IMR-90 (cell line): ENCODE measurements around the gene PCDH12. TPM values are rescaled to one million over a fixed set of nuclear protein-coding genes. Genes with fewer than 3 reads are reported as not detected.

ENCODE experiments used
- ATAC-seq: fragments of 200-7000 bp; cut with Tn5 transposase; 2 replicates; pipeline ENCODE4 v1.9.1; 2020; ENCODE audit warnings: low read depth, mild to moderate bottlenecking, moderate library complexity
- BruUV-seq: library from RNA; stranded (reverse); fragments of 400-500 nt; replicated peaks from 2 replicates; lab custom pipeline; 2021; lab: Mats Ljungman, UMichigan
- CTCF ChIA-PET: fragments of 300-600 bp; formaldehyde crosslinking; extraction: SDS; loops from one replicate; lab custom pipeline; 2021; ENCODE audit warnings: antibody characterized with exemption; lab: Yijun Ruan, JAX
- POLR2A ChIA-PET: fragments of 300-600 bp; sonication (Branson Sonifier 250); formaldehyde crosslinking; loops from one replicate; lab custom pipeline; 2022; ENCODE audit warnings: antibody characterized with exemption; ENCODE audit not compliant: unreplicated experiment; lab: Charles Lee
- DNase-seq: peaks from one replicate; pipeline ENCODE4 v3.0.0; 2013
- H2AFZ ChIP-seq: replicated peaks from 2 replicates; pipeline ENCODE3; 2013; ENCODE audit warnings: low read length, mild to moderate bottlenecking; ENCODE audit not compliant: poor library complexity
- H2AK5ac ChIP-seq: 2 replicates; pipeline ENCODE4 v1.6.1; 2013; ENCODE audit warnings: low read depth, low read length, inconsistent platforms
- H2AK9ac ChIP-seq: replicated peaks from 2 replicates; pipeline ENCODE3; 2013; ENCODE audit warnings: mild to moderate bottlenecking, low read depth, low read length, moderate library complexity; ENCODE audit not compliant: poor library complexity
- H2BK120ac ChIP-seq: 2 replicates; pipeline ENCODE4 v1.6.1; 2013; ENCODE audit warnings: low read depth, low read length, inconsistent platforms
- H2BK15ac ChIP-seq: 3 replicates; pipeline ENCODE4 v1.6.1; 2013; ENCODE audit warnings: low read depth, low read length, inconsistent platforms
- H2BK20ac ChIP-seq: 2 replicates; pipeline ENCODE4 v1.6.1; 2013; ENCODE audit warnings: low read depth, mild to moderate bottlenecking, inconsistent platforms, low read length, moderate library complexity
- H2BK5ac ChIP-seq: 2 replicates; pipeline ENCODE4 v1.6.1; 2013; ENCODE audit warnings: mild to moderate bottlenecking, low read depth, low read length, inconsistent platforms; ENCODE audit not compliant: poor library complexity, severe bottlenecking
- H3K14ac ChIP-seq: replicated peaks from 2 replicates; pipeline ENCODE4 v1.6.1; 2013; ENCODE audit warnings: low read depth, low read length, inconsistent platforms
- H3K18ac ChIP-seq: 2 replicates; pipeline ENCODE4 v1.6.1; 2013; ENCODE audit warnings: low read depth, low read length, control low read depth
- H3K23ac ChIP-seq: 2 replicates; pipeline ENCODE4 v1.6.1; 2013; ENCODE audit warnings: low read depth, low read length, inconsistent platforms
- H3K27ac ChIP-seq: 2 replicates; pipeline ENCODE4 v1.5.1; 2013; ENCODE audit warnings: mild to moderate bottlenecking, control low read depth, low read length; ENCODE audit not compliant: insufficient read depth
- H3K27me3 ChIP-seq: 2 replicates; pipeline ENCODE4 v1.6.1; 2013; ENCODE audit warnings: low read length; ENCODE audit not compliant: control insufficient read depth, insufficient read depth
- H3K36me3 ChIP-seq: 2 replicates; pipeline ENCODE4 v1.6.1; 2013; ENCODE audit warnings: low read length, mixed read lengths; ENCODE audit not compliant: control insufficient read depth, insufficient read depth
- H3K4ac ChIP-seq: 2 replicates; pipeline ENCODE4 v1.6.1; 2013; ENCODE audit warnings: low read depth, low read length, inconsistent platforms
- H3K4me1 ChIP-seq: 2 replicates; pipeline ENCODE4 v1.6.1; 2013; ENCODE audit warnings: low read length, mixed read lengths; ENCODE audit not compliant: control insufficient read depth, insufficient read depth
- H3K4me2 ChIP-seq: 2 replicates; pipeline ENCODE4 v1.6.1; 2013; ENCODE audit warnings: low read depth, mild to moderate bottlenecking, control low read depth, low read length, moderate library complexity
- H3K4me3 ChIP-seq: 2 replicates; pipeline ENCODE4 v1.5.1; 2013; ENCODE audit warnings: low read depth, mild to moderate bottlenecking, control low read depth, low read length, moderate library complexity; ENCODE audit not compliant: insufficient read depth
- H3K56ac ChIP-seq: 2 replicates; pipeline ENCODE4 v1.6.1; 2013; ENCODE audit warnings: low read length, inconsistent platforms; ENCODE audit not compliant: insufficient read depth; ENCODE audit errors: extremely low read depth
- H3K79me1 ChIP-seq, 2 experiments: 2 replicates each; pipeline ENCODE4 v1.6.1; 2013; ENCODE audit warnings: low read length in 2 of 2, inconsistent platforms in 1 of 2, low read depth in 1 of 2
- H3K9ac ChIP-seq: 2 replicates; pipeline ENCODE4 v1.6.1; 2013; ENCODE audit warnings: low read depth, low read length, control low read depth
- H3K9me1 ChIP-seq: 2 replicates; pipeline ENCODE4 v1.6.1; 2013; ENCODE audit warnings: low read length, inconsistent platforms; ENCODE audit not compliant: insufficient read depth
- H3K9me3 ChIP-seq: 2 replicates; pipeline ENCODE4 v1.6.1; 2013; ENCODE audit warnings: low read length; ENCODE audit not compliant: control insufficient read depth, insufficient read depth
- H4K20me1 ChIP-seq: 2 replicates; pipeline ENCODE4 v1.6.1; 2013; ENCODE audit warnings: low read length, inconsistent platforms; ENCODE audit not compliant: insufficient read depth
- H4K5ac ChIP-seq: 2 replicates; pipeline ENCODE4 v1.6.1; 2013; ENCODE audit warnings: mild to moderate bottlenecking, low read depth, low read length, control low read depth
- H4K8ac ChIP-seq, 2 experiments: 2 replicates each; pipeline ENCODE4 v1.6.1; 2013; ENCODE audit warnings: low read depth in 2 of 2, low read length in 2 of 2, control low read depth in 1 of 2, inconsistent platforms in 1 of 2
- H4K91ac ChIP-seq: 2 replicates; pipeline ENCODE4 v1.6.1; 2013; ENCODE audit warnings: low read depth, low read length, inconsistent platforms; ENCODE audit not compliant: insufficient read depth
- BHLHE40 ChIP-seq: fragments of 150-350 bp; IDR thresholded peaks from 2 replicates; pipeline ENCODE4 v1.6.1; 2016; ENCODE audit warnings: mild to moderate bottlenecking, low read depth, low read length
- CEBPB ChIP-seq: IDR thresholded peaks from 2 replicates; pipeline ENCODE4 v1.6.1; 2012; ENCODE audit warnings: low read depth, low read length, improper control_type of control experiment
- CHD1 ChIP-seq: IDR thresholded peaks from 2 replicates; pipeline ENCODE4 v1.6.1; 2012; ENCODE audit warnings: low read depth, low read length, improper control_type of control experiment
- FOS ChIP-seq: fragments of 150-350 bp; IDR thresholded peaks from 2 replicates; pipeline ENCODE4 v1.6.1; 2016; ENCODE audit warnings: low read depth, low read length
- MAFK ChIP-seq: IDR thresholded peaks from 2 replicates; pipeline ENCODE4 v1.6.1; 2012; ENCODE audit warnings: low read depth, low read length, improper control_type of control experiment
- MAZ ChIP-seq: IDR thresholded peaks from 2 replicates; pipeline ENCODE4 v1.6.1; 2012; ENCODE audit warnings: low read depth, mild to moderate bottlenecking, low read length, improper control_type of control experiment, moderate library complexity, borderline replicate concordance
- MXI1 ChIP-seq: IDR thresholded peaks from 2 replicates; pipeline ENCODE4 v1.6.1; 2012; ENCODE audit warnings: low read depth, mild to moderate bottlenecking, low read length, moderate library complexity, borderline replicate concordance
- POLR2A ChIP-seq: IDR thresholded peaks from 2 replicates; pipeline ENCODE4 v1.6.1; 2012; ENCODE audit warnings: mild to moderate bottlenecking, low read depth, low read length
- RCOR1 ChIP-seq: IDR thresholded peaks from 2 replicates; pipeline ENCODE4 v1.6.1; 2012; ENCODE audit warnings: mild to moderate bottlenecking, low read length, improper control_type of control experiment; ENCODE audit not compliant: insufficient replicate concordance
- RFX5 ChIP-seq: IDR thresholded peaks from 2 replicates; pipeline ENCODE4 v1.8.0; 2012; ENCODE audit warnings: low read depth, mild to moderate bottlenecking, low read length, moderate library complexity
- SMC3 ChIP-seq: fragments of 150-350 bp; IDR thresholded peaks from 2 replicates; pipeline ENCODE4 v1.6.1; 2016; ENCODE audit warnings: low read depth, mild to moderate bottlenecking, antibody characterized with exemption, low read length, moderate library complexity
- WGBS, 2 experiments: methylation state at CpG; one replicate each; pipeline versions ENCODE4 v1.1.5 to v1.1.7; 2013; ENCODE audit warnings: missing lambda C conversion rate in 2 of 2; ENCODE audit not compliant: insufficient read length in 1 of 2; ENCODE audit errors: extremely low coverage in 2 of 2; 5-methylcytosine and 5-hydroxymethylcytosine counted together
- dilution Hi-C: fragments of 300-500 bp; cut with HindIII; formaldehyde crosslinking; loops from one replicate; pipeline ENCODE4 v1.14.3; 2018; ENCODE audit warnings: low sequenced_read_pairs; ENCODE audit not compliant: unreplicated experiment
- in situ Hi-C: fragments of 300-500 bp; cut with MboI; formaldehyde crosslinking; loops from 3 replicates; pipeline ENCODE4 v1.14.3; 2019; ENCODE audit warnings: low sequenced_read_pairs, inconsistent platforms, mixed read lengths
- intact Hi-C: fragments of 100-400 bp; cut with micrococcal nuclease; formaldehyde crosslinking; loops from 2 replicates; pipeline ENCODE4 v1.10.0; 2022
- polyA plus RNA-seq, 3 experiments: library from polyadenylated mRNA; depleted of rRNA; stranded (reverse); fragments of >200 nt; gene quantifications; 2 replicates each; pipeline ENCODE4 v1.2.3, GENCODE V29; 2012; ENCODE audit warnings: low replicate concordance in 1 of 3
- total RNA-seq: library from RNA; depleted of rRNA; stranded (reverse); fragments of >200 nt; gene quantifications from 2 replicates; pipeline ENCODE4 v1.2.3, GENCODE V29; 2012
- TF ChIP-seq, protein P1 (sequence below): fragments of 150-350 bp; IDR thresholded peaks from 2 replicates; pipeline ENCODE4 v1.6.1; 2017; ENCODE audit warnings: mild to moderate bottlenecking, antibody characterized with exemption, low read length, low read depth
- TF ChIP-seq, protein P2 (sequence below): fragments of 150-350 bp; IDR thresholded peaks from 2 replicates; pipeline ENCODE4 v1.6.1; 2016; ENCODE audit warnings: low read depth, mild to moderate bottlenecking, low read length, moderate library complexity, borderline replicate concordance
- TF ChIP-seq, protein P3 (sequence below): conservative IDR thresholded peaks from 2 replicates; pipeline ENCODE4 v1.5.1; 2012; ENCODE audit warnings: mild to moderate bottlenecking, low read depth, low read length, improper control_type of control experiment

PCDH12 gene
- total and polyA plus RNA-seq, 2 of the 4 experiments (the other 2 are of a cell fraction) = 0.02 to 0.18 TPM

DNA sequence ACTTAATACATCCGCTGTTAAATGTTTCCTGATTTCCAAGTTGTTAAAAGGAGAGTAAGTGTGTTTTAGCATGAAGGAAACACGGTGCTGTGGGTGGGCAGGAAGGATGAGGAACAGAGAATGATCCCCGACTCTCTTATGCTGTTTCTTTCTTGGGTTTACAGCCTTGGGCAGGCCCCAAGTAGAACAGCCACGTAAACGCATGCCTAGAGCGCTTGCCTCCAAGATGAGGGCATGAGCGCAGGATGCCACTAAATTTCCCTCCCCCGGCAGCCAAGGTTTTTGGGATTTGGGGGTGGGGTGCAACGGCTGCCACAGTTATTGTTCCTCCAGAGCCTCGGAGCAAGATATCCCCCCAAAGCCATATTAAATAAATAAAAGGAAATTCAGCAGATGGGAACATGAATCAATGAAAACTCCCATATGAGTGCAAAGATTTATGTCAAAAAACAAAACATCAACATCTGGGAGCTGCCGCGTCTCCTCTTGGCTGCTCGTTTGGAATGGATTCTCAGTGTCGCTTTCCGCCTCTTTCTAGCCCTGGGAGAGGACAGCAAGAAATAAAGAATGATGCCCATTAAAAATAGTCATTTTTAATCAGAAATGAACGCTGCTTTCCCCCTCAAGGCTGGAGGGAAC lies 44.3 kb downstream of the PCDH12 start:
- Histone ChIP-seq H3K4ac (no peak overlapping the region), H3K79me1 (no peaks in the 10 kb centered on the region), H3K9me1 (no peaks in the 10 kb centered on the region; the same call in 1 of the 2 replicates), H2BK15ac (no peak overlapping the region), H3K27ac (no peak overlapping the region), H2BK5ac (no peak overlapping the region), H3K27me3 (peaks cover 45% of the 10 kb centered on the region), H3K56ac (no peak overlapping the region), H4K8ac (no peak overlapping the region), H4K91ac (no peak overlapping the region), H2AFZ (peak overlapping the region; percentile 85), H3K9ac (no peak overlapping the region), H2BK120ac (no peak overlapping the region), H4K5ac (no peak overlapping the region), H3K14ac (no peak overlapping the region), H3K9me3 (no peaks in the 10 kb centered on the region), H2BK20ac (no peak overlapping the region), H3K4me1 (peaks cover 1% of the 10 kb centered on the region; the same call in 1 of the 2 replicates), H3K4me3 (no peak overlapping the region; the same call in 1 of the 2 replicates), H4K20me1 (no peaks in the 10 kb centered on the region), H2AK9ac (no peak overlapping the region), H3K4me2 (peak overlapping the region; percentile 65; the same call in 1 of the 2 replicates), H3K18ac (no peak overlapping the region), H2AK5ac (no peak overlapping the region), H3K23ac (no peak overlapping the region), H3K36me3 (no peaks in the 10 kb centered on the region)
- TF ChIP-seq RFX5 (no peak), MXI1 (no peak), BHLHE40 (no peak), MAZ (no peak), POLR2A (no peak), CHD1 (no peak), FOS (no peak), CEBPB (no peak), SMC3 (no peak), RCOR1 (no peak), MAFK (no peak)
- TF ChIP-seq, protein P1, sequence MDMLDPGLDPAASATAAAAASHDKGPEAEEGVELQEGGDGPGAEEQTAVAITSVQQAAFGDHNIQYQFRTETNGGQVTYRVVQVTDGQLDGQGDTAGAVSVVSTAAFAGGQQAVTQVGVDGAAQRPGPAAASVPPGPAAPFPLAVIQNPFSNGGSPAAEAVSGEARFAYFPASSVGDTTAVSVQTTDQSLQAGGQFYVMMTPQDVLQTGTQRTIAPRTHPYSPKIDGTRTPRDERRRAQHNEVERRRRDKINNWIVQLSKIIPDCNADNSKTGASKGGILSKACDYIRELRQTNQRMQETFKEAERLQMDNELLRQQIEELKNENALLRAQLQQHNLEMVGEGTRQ = no peak
- TF ChIP-seq, protein P2, sequence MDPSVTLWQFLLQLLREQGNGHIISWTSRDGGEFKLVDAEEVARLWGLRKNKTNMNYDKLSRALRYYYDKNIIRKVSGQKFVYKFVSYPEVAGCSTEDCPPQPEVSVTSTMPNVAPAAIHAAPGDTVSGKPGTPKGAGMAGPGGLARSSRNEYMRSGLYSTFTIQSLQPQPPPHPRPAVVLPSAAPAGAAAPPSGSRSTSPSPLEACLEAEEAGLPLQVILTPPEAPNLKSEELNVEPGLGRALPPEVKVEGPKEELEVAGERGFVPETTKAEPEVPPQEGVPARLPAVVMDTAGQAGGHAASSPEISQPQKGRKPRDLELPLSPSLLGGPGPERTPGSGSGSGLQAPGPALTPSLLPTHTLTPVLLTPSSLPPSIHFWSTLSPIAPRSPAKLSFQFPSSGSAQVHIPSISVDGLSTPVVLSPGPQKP = no peak
- TF ChIP-seq, protein P3, sequence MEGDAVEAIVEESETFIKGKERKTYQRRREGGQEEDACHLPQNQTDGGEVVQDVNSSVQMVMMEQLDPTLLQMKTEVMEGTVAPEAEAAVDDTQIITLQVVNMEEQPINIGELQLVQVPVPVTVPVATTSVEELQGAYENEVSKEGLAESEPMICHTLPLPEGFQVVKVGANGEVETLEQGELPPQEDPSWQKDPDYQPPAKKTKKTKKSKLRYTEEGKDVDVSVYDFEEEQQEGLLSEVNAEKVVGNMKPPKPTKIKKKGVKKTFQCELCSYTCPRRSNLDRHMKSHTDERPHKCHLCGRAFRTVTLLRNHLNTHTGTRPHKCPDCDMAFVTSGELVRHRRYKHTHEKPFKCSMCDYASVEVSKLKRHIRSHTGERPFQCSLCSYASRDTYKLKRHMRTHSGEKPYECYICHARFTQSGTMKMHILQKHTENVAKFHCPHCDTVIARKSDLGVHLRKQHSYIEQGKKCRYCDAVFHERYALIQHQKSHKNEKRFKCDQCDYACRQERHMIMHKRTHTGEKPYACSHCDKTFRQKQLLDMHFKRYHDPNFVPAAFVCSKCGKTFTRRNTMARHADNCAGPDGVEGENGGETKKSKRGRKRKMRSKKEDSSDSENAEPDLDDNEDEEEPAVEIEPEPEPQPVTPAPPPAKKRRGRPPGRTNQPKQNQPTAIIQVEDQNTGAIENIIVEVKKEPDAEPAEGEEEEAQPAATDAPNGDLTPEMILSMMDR = no peak
- dilution Hi-C loops (no loop called here), in situ Hi-C loops (no loop called here), intact Hi-C loops (no loop called here)
- 10% methylated on average over 2 of the region's 16 CpGs; no CpG with 5 or more reads in 1 of the 2 experiments for WGBS, 2 experiments
- no TSS peak for BruUV-seq
- ChIA-PET CTCF (no interaction called here), POLR2A (no interaction called here)
- ATAC-seq = peak; percentile 53
- DNase-seq = no peak
